CD8-positive, alpha-beta memory T cell (primary cell): ENCODE results near the gene SLC51A. TPM values are rescaled to one million over a fixed set of nuclear protein-coding genes. Genes with fewer than 3 reads are reported as not detected.
A peak's percentile ranks its signal among the peaks of the same experiment; 100 is the strongest.

Experiments
- CTCF ChIA-PET: fragments of 350-600 bp; sonication (Branson Sonifier 250); formaldehyde crosslinking; loops from one replicate; lab custom pipeline; 2021; ENCODE audit warnings: antibody characterized with exemption; lab: Charles Lee
- POLR2A ChIA-PET: fragments of 350-600 bp; sonication (Branson Sonifier 250); formaldehyde crosslinking; loops from one replicate; lab custom pipeline; 2021; ENCODE audit warnings: antibody characterized with exemption; lab: Charles Lee
- DNase-seq, 5 donors: peaks; one replicate each; pipeline versions ENCODE4 v3.0.0 to v3.0.0-alpha.2; 2020 to 2022; ENCODE audit warnings: mixed read lengths in 1 of 5
- H3K27ac ChIP-seq: one replicate; pipeline ENCODE4 v1.7.0; 2013; ENCODE audit warnings: low read depth, mild to moderate bottlenecking, low read length, moderate library complexity
- H3K27me3 ChIP-seq: 2 replicates; pipeline ENCODE4 v1.7.0; 2013; ENCODE audit warnings: low read length, mild to moderate bottlenecking; ENCODE audit not compliant: insufficient read depth, poor library complexity, severe bottlenecking
- H3K36me3 ChIP-seq: 2 replicates; pipeline ENCODE4 v1.7.0; 2013; ENCODE audit warnings: mild to moderate bottlenecking, low read length, moderate library complexity; ENCODE audit not compliant: insufficient read depth
- H3K4me1 ChIP-seq: 2 replicates; pipeline ENCODE4 v1.7.0; 2013; ENCODE audit warnings: mild to moderate bottlenecking, low read length, moderate library complexity; ENCODE audit not compliant: insufficient read depth
- H3K4me3 ChIP-seq: 2 replicates; pipeline ENCODE4 v1.7.0; 2013; ENCODE audit warnings: mild to moderate bottlenecking, low read length
- H3K9me3 ChIP-seq: 2 replicates; pipeline ENCODE4 v1.7.0; 2013; ENCODE audit warnings: mild to moderate bottlenecking, low read length
- H3K27ac Mint-ChIP-seq, 8 donors: one replicate each; pipeline ENCODE4 v1.8.0; 2020 to 2021; ENCODE audit warnings: mixed read lengths in 8 of 8, mild to moderate bottlenecking in 6 of 8, inconsistent platforms in 3 of 8, moderate library complexity in 3 of 8
- H3K27me3 Mint-ChIP-seq, 2 donors: one replicate each; pipeline ENCODE4 v1.8.0; 2020 to 2021; ENCODE audit warnings: mixed read lengths in 2 of 2, mild to moderate bottlenecking in 1 of 2, moderate library complexity in 1 of 2
- H3K36me3 Mint-ChIP-seq, 3 donors: one replicate each; pipeline ENCODE4 v1.8.0; 2020 to 2021; ENCODE audit warnings: mixed read lengths in 3 of 3, inconsistent platforms in 1 of 3, mild to moderate bottlenecking in 1 of 3
- H3K4me1 Mint-ChIP-seq, 3 donors: one replicate each; pipeline ENCODE4 v1.8.0; 2020 to 2021; ENCODE audit warnings: mixed read lengths in 3 of 3, inconsistent platforms in 1 of 3, mild to moderate bottlenecking in 1 of 3
- H3K4me3 Mint-ChIP-seq, 7 donors: one replicate each; pipeline ENCODE4 v1.8.0; 2020 to 2021; ENCODE audit warnings: mixed read lengths in 7 of 7, mild to moderate bottlenecking in 6 of 7, moderate library complexity in 4 of 7, inconsistent platforms in 2 of 7
- H3K9me3 Mint-ChIP-seq, 5 donors: one replicate each; pipeline ENCODE4 v1.8.0; 2020 to 2022; ENCODE audit warnings: mixed read lengths in 5 of 5, mild to moderate bottlenecking in 3 of 5, moderate library complexity in 2 of 5, inconsistent platforms in 1 of 5
- polyA plus RNA-seq: library from polyadenylated mRNA; unstranded; fragments of 300-500 nt; fragmentation: Illumina TruSeq; gene quantifications from one replicate; pipeline ENCODE4 v1.2.3, GENCODE V29; 2021
- total RNA-seq, 2 experiments: library from RNA; stranded (reverse); gene quantifications; one replicate each; pipeline ENCODE4 v1.2.3, GENCODE V29; 2021

The SLC51A gene
- total and polyA plus RNA-seq, 3 experiments from 2014 or later = 1.1 TPM; not detected in 2

- Mint-ChIP-seq H3K27ac (peak overlapping the region in 2 of 8 donors; percentile 12 to 74), H3K9me3 (no peaks in the 10 kb centered on the region), H3K4me1 (peaks cover 4 to 8% (median 4%) of the 10 kb centered on the region in 3 donors), H3K4me3 (no peak overlapping the region), H3K27me3 (no peaks in the 10 kb centered on the region), H3K36me3 (peaks cover under 1 to 45% (median 9%) of the 10 kb centered on the region in 3 donors)
- POLR2A ChIA-PET = no interaction called here
- CTCF ChIA-PET = interaction anchor here (0.8 to 3.3 kb wide), 2 partner anchors 231 to 267 kb away, joined by 3 to 20 read pairs; no protein-coding TSS in a partner anchor
- no peak for DNase-seq
- H3K4me1 ChIP-seq = no peaks in the 10 kb centered on the region
- H3K36me3 ChIP-seq = peaks cover 8% of the 10 kb centered on the region
- H3K4me3 ChIP-seq = no peak overlapping the region
- H3K27ac ChIP-seq = no peak overlapping the region
- H3K9me3 ChIP-seq = no peaks in the 10 kb centered on the region
- H3K27me3 ChIP-seq = no peaks in the 10 kb centered on the region
These were observed 39.4 kb downstream of the SLC51A start for GRCh38 chr3:196255776-196256175.

- Mint-ChIP-seq H3K4me1 (peaks cover 8 to 11% (median 9%) of the 10 kb centered on the region in 3 donors), H3K9me3 (no peaks in the 10 kb centered on the region), H3K36me3 (peaks cover 9 to 63% (median 18%) of the 10 kb centered on the region in 3 donors), H3K27ac (no peak overlapping the region), H3K27me3 (no peaks in the 10 kb centered on the region), H3K4me3 (no peak overlapping the region)
- ChIA-PET CTCF (no interaction called here), POLR2A (no interaction called here)
- Histone ChIP-seq H3K27ac (no peak overlapping the region), H3K36me3 (peaks cover 4% of the 10 kb centered on the region), H3K9me3 (no peaks in the 10 kb centered on the region), H3K4me3 (no peak overlapping the region), H3K27me3 (no peaks in the 10 kb centered on the region), H3K4me1 (no peaks in the 10 kb centered on the region)
- no peak for DNase-seq
These were observed 44.5 kb downstream of the SLC51A start for GRCh38 chr3:196260784-196261183.

- Histone ChIP-seq H3K4me1 (no peaks in the 10 kb centered on the region), H3K9me3 (no peaks in the 10 kb centered on the region), H3K36me3 (no peaks in the 10 kb centered on the region), H3K27me3 (no peaks in the 10 kb centered on the region), H3K27ac (no peak overlapping the region), H3K4me3 (no peak overlapping the region)
- no peaks in the 10 kb centered on the region for H3K9me3 Mint-ChIP-seq
- H3K27ac Mint-ChIP-seq = peak overlapping the region in 2 of 8 donors; percentile 66 to 76
- H3K27me3 Mint-ChIP-seq = no peaks in the 10 kb centered on the region
- POLR2A ChIA-PET = interaction anchor here (0.6 kb wide), 1 partner anchor 73 kb away, joined by 3 read pairs; no protein-coding TSS in a partner anchor
- no peak overlapping the region for H3K4me3 Mint-ChIP-seq
- DNase-seq = no peak
- peaks cover 10 to 15% (median 14%) of the 10 kb centered on the region in 3 donors for H3K4me1 Mint-ChIP-seq
- peaks cover 9 to 63% (median 22%) of the 10 kb centered on the region in 3 donors for H3K36me3 Mint-ChIP-seq
- CTCF ChIA-PET = interaction anchor here (1.9 kb wide), 1 partner anchor 10 kb away, joined by 4 read pairs; no protein-coding TSS in a partner anchor
These were observed 47.5 kb downstream of the SLC51A start for GRCh38 chr3:196263819-196264218.

- Mint-ChIP-seq H3K4me3 (no peak overlapping the region), H3K4me1 (peaks cover 15 to 33% (median 31%) of the 10 kb centered on the region in 3 donors), H3K27ac (peak overlapping the region in 1 of 8 donors; percentile 80), H3K27me3 (no peaks in the 10 kb centered on the region), H3K9me3 (no peaks in the 10 kb centered on the region), H3K36me3 (peaks cover 8 to 50% (median 25%) of the 10 kb centered on the region in 3 donors)
- no peak for DNase-seq
- POLR2A ChIA-PET = no interaction called here
- Histone ChIP-seq H3K27me3 (no peaks in the 10 kb centered on the region), H3K4me1 (peaks cover 9% of the 10 kb centered on the region), H3K36me3 (peaks cover 4% of the 10 kb centered on the region), H3K27ac (peak overlapping the region; percentile 18), H3K9me3 (no peaks in the 10 kb centered on the region), H3K4me3 (no peak overlapping the region)
- CTCF ChIA-PET = no interaction called here
These were observed 52.2 kb downstream of the SLC51A start for GRCh38 chr3:196268284-196269163.

DNA sequence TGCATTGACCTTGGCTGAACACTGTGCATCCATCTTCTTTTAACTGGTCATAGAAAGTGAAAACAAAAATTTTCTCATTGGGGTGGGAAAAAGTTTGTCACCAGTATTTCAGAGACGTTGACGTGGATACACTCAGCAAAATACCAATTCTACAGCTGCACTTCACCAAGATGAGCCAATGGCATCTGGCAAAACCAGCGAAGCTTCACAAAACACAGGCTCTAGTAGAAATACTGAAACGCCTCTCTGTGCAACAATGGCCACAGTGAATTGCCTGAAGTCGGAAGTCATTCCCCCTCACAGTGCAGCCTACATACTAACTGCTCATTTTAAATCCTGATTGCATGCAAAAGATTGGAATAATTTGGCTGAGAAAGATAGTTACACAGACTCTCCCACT lies 54.2 kb downstream of the SLC51A start:
- peaks cover 4% of the 10 kb centered on the region for H3K36me3 ChIP-seq
- H3K9me3 ChIP-seq = no peaks in the 10 kb centered on the region
- Mint-ChIP-seq H3K4me1 (peaks cover 24 to 44% (median 33%) of the 10 kb centered on the region in 3 donors), H3K4me3 (no peak overlapping the region), H3K27ac (peak overlapping the region in 4 of 8 donors; percentile 17 to 79 (median 71)), H3K27me3 (no peaks in the 10 kb centered on the region), H3K36me3 (peaks cover 3 to 38% (median 19%) of the 10 kb centered on the region in 3 donors), H3K9me3 (no peaks in the 10 kb centered on the region)
- ChIA-PET POLR2A (no interaction called here), CTCF (no interaction called here)
- H3K27me3 ChIP-seq = no peaks in the 10 kb centered on the region
- H3K4me1 ChIP-seq = peaks cover 25% of the 10 kb centered on the region
- no peak for DNase-seq
- no peak overlapping the region for H3K4me3 ChIP-seq
- no peak overlapping the region for H3K27ac ChIP-seq

- CTCF ChIA-PET = interaction anchor here (1.0 to 2.7 kb wide), 2 partner anchors 20 to 45 kb away, joined by 3 to 8 read pairs; partner anchors contain the start of gene DYNLT2B
- peaks cover 25% of the 10 kb centered on the region for H3K4me1 ChIP-seq
- POLR2A ChIA-PET = interaction anchor here (0.5 kb wide), 1 partner anchor 198 kb away, joined by 3 read pairs; no protein-coding TSS in a partner anchor
- no peak overlapping the region for H3K27ac ChIP-seq
- H3K36me3 ChIP-seq = peaks cover 4% of the 10 kb centered on the region
- no peaks in the 10 kb centered on the region for H3K9me3 ChIP-seq
- Mint-ChIP-seq H3K27me3 (no peaks in the 10 kb centered on the region), H3K36me3 (peaks cover 3 to 27% (median 16%) of the 10 kb centered on the region in 3 donors), H3K9me3 (no peaks in the 10 kb centered on the region), H3K27ac (peak overlapping the region in 6 of 8 donors; percentile 73 to 94 (median 89)), H3K4me3 (peak overlapping the region in 2 of 7 donors; percentile 44 to 48), H3K4me1 (peaks cover 28 to 49% (median 41%) of the 10 kb centered on the region in 3 donors)
- no peak overlapping the region for H3K4me3 ChIP-seq
- no peak for DNase-seq
- no peaks in the 10 kb centered on the region for H3K27me3 ChIP-seq
These were observed 56.5 kb downstream of the SLC51A start for GRCh38 chr3:196272826-196273225.

- peak overlapping the region; percentile 60 to 96 (median 92) for H3K27ac Mint-ChIP-seq
- Histone ChIP-seq H3K9me3 (no peaks in the 10 kb centered on the region), H3K27ac (peak overlapping the region; percentile 57), H3K36me3 (peaks cover 4% of the 10 kb centered on the region), H3K4me3 (peak overlapping the region; percentile 36), H3K4me1 (peaks cover 25% of the 10 kb centered on the region), H3K27me3 (no peaks in the 10 kb centered on the region)
- DNase-seq = peak in 1 of 5 donors; percentile 16
- ChIA-PET CTCF (interaction anchor here (1.0 to 2.7 kb wide), 2 partner anchors 21 to 44 kb away, joined by 3 to 8 read pairs; partner anchors contain the start of gene DYNLT2B), POLR2A (no interaction called here)
- peaks cover 34 to 52% (median 46%) of the 10 kb centered on the region in 3 donors for H3K4me1 Mint-ChIP-seq
- no peaks in the 10 kb centered on the region for H3K27me3 Mint-ChIP-seq
- peak overlapping the region in 2 of 7 donors; percentile 23 to 25 for H3K4me3 Mint-ChIP-seq
- H3K36me3 Mint-ChIP-seq = peaks cover 3 to 22% (median 14%) of the 10 kb centered on the region in 3 donors
- H3K9me3 Mint-ChIP-seq = no peaks in the 10 kb centered on the region
These were observed 57.3 kb downstream of the SLC51A start for GRCh38 chr3:196273655-196274054.
